Measurements from ENCODE around the gene LHFPL5.

LHFPL5 gene

GRCh38 chr6:35857853-35858252, 52.7 kb downstream of the LHFPL5 start:
- no peak for DNase-seq

DNA sequence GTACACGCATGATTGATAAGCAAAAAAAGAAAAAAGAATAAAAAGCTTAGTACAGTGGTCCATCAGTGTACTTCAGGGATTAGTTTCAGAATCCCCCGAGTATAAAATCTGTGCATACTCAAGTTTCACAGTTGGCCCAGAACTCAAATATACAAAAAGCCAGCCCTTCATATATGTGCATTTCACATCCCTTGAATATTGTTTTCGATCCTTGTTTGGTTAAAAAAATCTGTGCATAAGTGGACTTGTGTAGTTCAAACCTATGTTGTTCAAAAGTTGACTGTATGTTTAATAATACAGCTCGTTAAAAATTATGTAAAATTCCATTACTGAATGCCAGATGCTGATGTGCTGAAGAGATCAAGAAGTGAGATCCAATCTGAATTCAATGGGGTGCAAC, 54.2 kb downstream of the LHFPL5 start:
- DNase-seq, result no peak

Data from kidney glomerular epithelial cell (primary cell).